ENCODE data around the gene PFN3.

- TF ChIP-seq CTCF (IDR thresholded peaks at IDR 0.05; ENCODE audit: borderline replicate concordance, extremely low read depth, low read length, poor library complexity, severe bottlenecking) = no peak
- no peak for TF ChIP-seq EZH2 (IDR thresholded peaks at IDR 0.05; ENCODE audit: borderline replicate concordance, low read depth, low read length, severe bottlenecking)
Measured at GRCh38 chr5:177448244-177448950, 47.9 kb upstream of the PFN3 start.
